ENCODE results near the gene LST1. TPM values are rescaled to one million over a fixed set of nuclear protein-coding genes. Genes with fewer than 3 reads are reported as not detected.

Gene LST1
- total RNA-seq, 1 donor from 2014 or later: not detected

DNA sequence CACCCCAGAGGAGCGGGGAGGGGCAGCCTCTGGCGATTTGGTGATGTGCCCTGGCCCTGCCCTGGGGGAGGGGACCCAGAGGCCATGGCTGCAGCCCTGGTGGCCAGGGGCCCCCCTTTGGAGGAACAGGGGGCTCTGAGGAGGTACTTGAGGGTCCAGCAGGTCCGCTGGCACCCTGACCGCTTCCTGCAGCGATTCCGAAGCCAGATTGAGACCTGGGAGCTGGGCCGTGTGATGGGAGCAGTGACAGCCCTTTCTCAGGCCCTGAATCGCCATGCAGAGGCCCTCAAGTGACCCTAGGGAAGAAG lies 27.8 kb upstream of the LST1 start:
- no peak for TF ChIP-seq EZH2phosphoT487 (IDR thresholded peaks at IDR 0.05)
- TF ChIP-seq, protein P1, sequence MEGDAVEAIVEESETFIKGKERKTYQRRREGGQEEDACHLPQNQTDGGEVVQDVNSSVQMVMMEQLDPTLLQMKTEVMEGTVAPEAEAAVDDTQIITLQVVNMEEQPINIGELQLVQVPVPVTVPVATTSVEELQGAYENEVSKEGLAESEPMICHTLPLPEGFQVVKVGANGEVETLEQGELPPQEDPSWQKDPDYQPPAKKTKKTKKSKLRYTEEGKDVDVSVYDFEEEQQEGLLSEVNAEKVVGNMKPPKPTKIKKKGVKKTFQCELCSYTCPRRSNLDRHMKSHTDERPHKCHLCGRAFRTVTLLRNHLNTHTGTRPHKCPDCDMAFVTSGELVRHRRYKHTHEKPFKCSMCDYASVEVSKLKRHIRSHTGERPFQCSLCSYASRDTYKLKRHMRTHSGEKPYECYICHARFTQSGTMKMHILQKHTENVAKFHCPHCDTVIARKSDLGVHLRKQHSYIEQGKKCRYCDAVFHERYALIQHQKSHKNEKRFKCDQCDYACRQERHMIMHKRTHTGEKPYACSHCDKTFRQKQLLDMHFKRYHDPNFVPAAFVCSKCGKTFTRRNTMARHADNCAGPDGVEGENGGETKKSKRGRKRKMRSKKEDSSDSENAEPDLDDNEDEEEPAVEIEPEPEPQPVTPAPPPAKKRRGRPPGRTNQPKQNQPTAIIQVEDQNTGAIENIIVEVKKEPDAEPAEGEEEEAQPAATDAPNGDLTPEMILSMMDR (IDR thresholded peaks at IDR 0.05): no peak
- no peak for TF ChIP-seq EZH2 (IDR thresholded peaks at IDR 0.05)
- H3K4me3 Mint-ChIP-seq: no peak overlapping the region
- H3K36me3 Mint-ChIP-seq: peaks cover 12% of the 10 kb centered on the region
- no peaks in the 10 kb centered on the region for H3K9me3 ChIP-seq (ENCODE audit: low read depth)
- H2AFZ ChIP-seq (replicated peaks): no peak overlapping the region
- H3K9ac ChIP-seq: no peak overlapping the region
- no peaks in the 10 kb centered on the region for H3K9me3 Mint-ChIP-seq
- H3K4me2 ChIP-seq: no peak overlapping the region
- no peak overlapping the region for H3K27ac Mint-ChIP-seq
- H3K4me1 Mint-ChIP-seq: no peaks in the 10 kb centered on the region
- H3K4me1 ChIP-seq: no peaks in the 10 kb centered on the region
- no peaks in the 10 kb centered on the region for H3F3A ChIP-seq (ENCODE audit: low read depth)
- no peaks in the 10 kb centered on the region for H3K27me3 Mint-ChIP-seq (ENCODE audit: insufficient read depth, low read depth)
- H3K79me2 ChIP-seq (ENCODE audit: low read depth): peaks cover 3% of the 10 kb centered on the region
- no peaks in the 10 kb centered on the region for H3K36me3 ChIP-seq
- no peak overlapping the region for H3K4me3 ChIP-seq
- DNase-seq (ENCODE audit: low spot score): no peak
- no peaks in the 10 kb centered on the region for H4K20me1 ChIP-seq (ENCODE audit: low read depth)
- H3K27me3 ChIP-seq: no peaks in the 10 kb centered on the region
- H3K27ac ChIP-seq: no peak overlapping the region

DNA sequence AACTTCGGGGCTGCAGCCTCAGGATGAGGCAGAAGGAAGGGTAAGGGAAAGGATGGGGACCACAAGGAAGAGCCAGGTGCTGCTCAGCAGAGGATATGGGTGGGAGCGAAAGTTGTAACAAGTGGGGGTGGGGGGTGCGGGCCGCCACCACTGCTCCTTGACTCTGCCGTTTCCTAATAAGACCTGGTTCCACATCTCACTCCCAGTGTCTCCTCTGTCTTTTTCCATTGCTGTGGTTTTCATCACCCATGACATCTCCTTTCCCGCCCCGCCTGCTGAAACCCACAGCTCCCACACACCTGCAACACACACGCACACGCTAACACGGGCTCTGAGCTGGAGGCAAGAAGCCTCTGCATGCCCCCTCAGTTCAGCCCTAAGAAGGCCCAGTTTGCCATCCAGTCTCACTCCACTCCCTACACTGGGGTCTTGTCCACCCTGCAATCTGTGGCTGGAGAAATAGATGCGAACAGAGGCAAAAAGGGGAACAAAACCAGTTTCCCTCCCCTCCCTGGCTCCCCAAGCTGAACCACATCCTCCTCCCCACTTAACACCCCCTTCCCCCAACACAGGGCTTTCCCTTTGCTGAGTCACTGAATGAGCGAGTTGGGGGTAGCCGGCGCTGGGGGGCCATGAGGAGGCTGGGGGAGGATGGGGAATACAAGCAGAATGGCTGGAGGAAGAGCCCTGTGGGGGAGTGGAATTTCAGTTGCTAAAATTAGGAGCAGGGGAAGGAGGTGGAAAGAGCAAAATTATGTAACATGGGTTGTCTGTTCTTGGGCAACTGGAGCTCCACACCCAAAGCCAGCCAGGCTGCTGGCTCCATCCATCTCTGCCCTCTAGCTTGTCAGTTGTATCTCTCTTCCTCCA lies 27.2 kb upstream of the LST1 start:
- Histone ChIP-seq H3K9ac (no peak overlapping the region), H3F3A (ENCODE audit: low read depth) (no peaks in the 10 kb centered on the region), H3K36me3 (no peaks in the 10 kb centered on the region), H2AFZ (replicated peaks) (no peak overlapping the region), H3K9me3 (ENCODE audit: low read depth) (no peaks in the 10 kb centered on the region), H4K20me1 (ENCODE audit: low read depth) (no peaks in the 10 kb centered on the region), H3K4me1 (no peaks in the 10 kb centered on the region), H3K4me3 (no peak overlapping the region), H3K27me3 (no peaks in the 10 kb centered on the region), H3K79me2 (ENCODE audit: low read depth) (peaks cover 3% of the 10 kb centered on the region), H3K27ac (no peak overlapping the region), H3K4me2 (no peak overlapping the region)
- Mint-ChIP-seq H3K36me3 (peaks cover 12% of the 10 kb centered on the region), H3K4me3 (no peak overlapping the region), H3K27ac (no peak overlapping the region), H3K27me3 (ENCODE audit: insufficient read depth, low read depth) (no peaks in the 10 kb centered on the region), H3K4me1 (no peaks in the 10 kb centered on the region), H3K9me3 (no peaks in the 10 kb centered on the region)
- TF ChIP-seq, protein P1 (IDR thresholded peaks at IDR 0.05): no peak
- TF ChIP-seq EZH2phosphoT487 (IDR thresholded peaks at IDR 0.05) (no peak), EZH2 (IDR thresholded peaks at IDR 0.05) (no peak)
- no peak for DNase-seq (ENCODE audit: low spot score)

DNA sequence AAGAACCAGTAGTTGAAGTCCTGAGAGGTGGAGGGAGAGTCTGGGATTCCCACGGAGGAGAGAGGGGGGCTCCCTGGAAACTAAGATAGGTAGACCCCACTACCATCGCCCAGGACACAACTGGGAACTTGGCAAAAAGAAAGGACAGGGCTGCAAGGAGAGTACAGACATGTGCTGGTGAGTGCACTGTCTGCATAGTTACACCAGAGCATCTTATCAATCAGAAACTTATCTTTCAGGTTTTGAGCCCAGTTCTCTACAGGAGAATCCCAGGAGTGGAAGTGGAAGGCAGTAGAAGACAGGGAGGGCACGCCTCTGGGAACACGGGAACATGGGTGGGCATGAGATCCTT lies 26.5 kb upstream of the LST1 start:
- Histone ChIP-seq H4K20me1 (ENCODE audit: low read depth) (no peaks in the 10 kb centered on the region), H3K27ac (no peak overlapping the region), H3K36me3 (no peaks in the 10 kb centered on the region), H3K4me1 (no peaks in the 10 kb centered on the region), H3K9ac (no peak overlapping the region), H3K4me2 (no peak overlapping the region), H3K27me3 (no peaks in the 10 kb centered on the region), H3F3A (ENCODE audit: low read depth) (no peaks in the 10 kb centered on the region), H3K79me2 (ENCODE audit: low read depth) (peaks cover 1% of the 10 kb centered on the region), H3K4me3 (no peak overlapping the region), H3K9me3 (ENCODE audit: low read depth) (no peaks in the 10 kb centered on the region), H2AFZ (replicated peaks) (no peak overlapping the region)
- no peak overlapping the region for H3K27ac Mint-ChIP-seq
- H3K4me1 Mint-ChIP-seq: no peaks in the 10 kb centered on the region
- TF ChIP-seq, protein P1 (IDR thresholded peaks at IDR 0.05): no peak
- TF ChIP-seq EZH2phosphoT487 (IDR thresholded peaks at IDR 0.05) (no peak), EZH2 (IDR thresholded peaks at IDR 0.05) (no peak)
- H3K36me3 Mint-ChIP-seq: peaks cover 12% of the 10 kb centered on the region
- no peaks in the 10 kb centered on the region for H3K27me3 Mint-ChIP-seq (ENCODE audit: insufficient read depth, low read depth)
- no peaks in the 10 kb centered on the region for H3K9me3 Mint-ChIP-seq
- H3K4me3 Mint-ChIP-seq: no peak overlapping the region
- DNase-seq (ENCODE audit: low spot score): no peak
